GM20431 (cell line): ENCODE data around the gene CXCL12.

ENCODE experiments used
- in situ Hi-C: fragments of 300-500 bp; cut with MseI, MboI; formaldehyde crosslinking; loops from one replicate; pipeline ENCODE4 v1.15.0; 2020; ENCODE audit warnings: low sequenced_read_pairs; ENCODE audit not compliant: unreplicated experiment

The CXCL12 gene

DNA sequence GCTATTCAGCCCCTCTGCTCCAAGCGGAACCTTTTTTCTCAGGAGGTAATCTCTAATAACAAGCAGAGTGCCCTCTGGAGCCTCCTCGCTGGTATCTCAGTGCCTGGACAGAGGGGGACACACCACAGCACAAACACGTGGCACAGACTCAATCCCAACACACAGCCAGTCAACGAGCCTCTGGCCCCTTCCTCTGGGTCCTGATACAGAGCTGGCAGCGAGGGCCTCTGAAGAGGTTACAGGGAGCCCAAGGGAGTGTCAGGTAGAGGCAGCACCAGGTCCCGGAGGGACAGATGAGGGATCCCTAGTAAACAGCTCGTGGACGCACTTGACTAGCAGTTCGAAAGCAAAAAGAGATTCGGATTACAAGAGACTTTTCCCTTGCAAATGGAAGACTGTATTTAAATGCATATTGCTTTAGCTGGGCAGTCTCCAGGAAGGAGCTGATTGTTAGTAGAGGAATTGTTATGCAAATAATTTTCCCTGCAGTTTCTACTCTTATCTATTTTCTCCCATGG lies 14.1 kb downstream of the CXCL12 start:
- in situ Hi-C loops, result no loop called here

DNA sequence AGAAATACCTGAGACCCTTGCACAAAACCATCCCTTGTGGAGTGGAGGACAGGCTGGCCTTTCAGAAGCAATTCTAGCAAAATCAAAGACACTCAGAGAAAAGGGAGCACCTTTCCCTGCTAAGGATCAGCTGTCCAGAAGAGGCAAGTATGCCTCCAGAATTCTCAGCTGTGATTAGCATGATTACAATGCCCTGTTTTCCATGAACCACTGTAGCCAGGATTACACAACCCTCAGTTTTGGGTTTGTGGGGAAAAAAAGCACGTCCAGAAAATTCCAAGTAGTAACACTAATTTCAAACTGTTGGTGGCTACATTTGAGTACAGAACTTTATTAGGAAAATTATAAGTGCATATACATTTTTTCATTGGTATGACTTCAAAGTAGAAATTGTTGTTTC lies 15.0 kb downstream of the CXCL12 start:
- in situ Hi-C loops, result no loop called here

DNA sequence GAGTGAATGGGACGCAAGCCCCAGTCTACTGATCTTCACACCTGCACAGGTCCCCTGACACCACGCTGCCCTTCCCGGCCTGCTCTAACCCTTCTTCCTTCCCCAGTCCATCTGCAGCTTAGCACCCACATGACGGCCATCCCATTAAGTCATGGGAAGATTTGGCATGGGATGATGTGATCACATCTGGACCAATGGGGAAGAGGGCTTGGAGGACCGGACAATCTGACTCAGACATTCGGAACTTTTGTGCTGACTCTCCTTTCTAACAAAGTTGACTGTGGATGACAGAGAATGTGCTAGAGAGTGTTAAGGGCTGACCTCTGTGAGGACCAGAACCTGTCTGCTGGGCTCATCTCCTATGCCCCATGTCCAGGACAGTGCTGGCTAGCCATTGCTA lies 15.6 kb downstream of the CXCL12 start:
- in situ Hi-C loops, result no loop called here

DNA sequence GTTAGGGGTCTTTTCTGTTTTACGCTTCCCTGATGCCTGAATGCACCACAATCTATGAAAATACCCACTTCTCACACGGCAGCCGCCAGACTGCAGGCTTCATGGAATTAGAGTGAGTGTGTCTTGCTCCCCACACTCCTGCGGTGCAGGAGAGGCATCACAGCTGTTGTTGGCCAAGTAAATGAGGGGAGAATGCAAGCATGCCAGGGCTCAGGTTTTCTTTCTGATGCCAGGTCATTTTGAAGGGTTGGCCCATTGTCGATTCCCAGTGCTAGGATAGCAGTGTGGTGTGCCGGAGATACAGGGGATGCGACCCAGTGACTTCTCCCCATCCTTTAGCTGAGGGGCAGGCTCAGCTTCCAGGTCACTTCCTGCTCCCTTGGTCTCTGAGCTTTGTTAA lies 16.3 kb downstream of the CXCL12 start:
- in situ Hi-C loops, result no loop called here

DNA sequence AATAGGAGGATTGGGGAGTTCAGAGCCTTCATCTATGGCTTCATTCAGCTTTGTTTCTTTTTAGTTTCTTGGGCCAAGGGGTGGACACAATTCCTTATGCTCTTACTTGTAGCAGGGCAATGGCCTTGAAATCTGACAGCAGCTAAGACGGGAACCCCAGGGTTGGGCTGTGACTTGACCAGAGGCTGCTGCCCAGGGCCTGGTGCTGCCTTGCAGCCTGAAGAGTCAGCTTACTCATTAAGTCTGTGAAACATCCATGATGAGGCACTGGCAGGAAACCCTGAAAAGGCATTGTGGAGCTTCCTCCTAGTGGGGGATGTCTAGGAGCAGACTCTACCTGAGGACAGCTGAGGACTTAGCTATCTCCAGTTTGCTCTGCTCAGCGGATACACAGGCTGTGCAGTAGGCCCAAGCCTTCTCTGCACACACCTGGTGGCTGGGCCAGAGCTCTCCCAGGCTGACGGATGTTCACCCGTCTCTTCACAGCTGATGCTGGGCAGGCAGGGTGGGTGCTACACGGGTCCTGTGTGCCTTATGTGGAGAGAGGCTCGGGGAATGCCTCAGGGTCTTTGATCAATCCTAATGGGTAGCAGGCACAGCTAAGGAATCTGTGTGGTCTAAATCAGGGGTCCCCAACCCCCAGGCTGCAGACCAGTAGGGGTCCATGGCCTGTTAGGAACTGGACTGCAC lies 17.8 kb downstream of the CXCL12 start:
- in situ Hi-C loops, result no loop called here

DNA sequence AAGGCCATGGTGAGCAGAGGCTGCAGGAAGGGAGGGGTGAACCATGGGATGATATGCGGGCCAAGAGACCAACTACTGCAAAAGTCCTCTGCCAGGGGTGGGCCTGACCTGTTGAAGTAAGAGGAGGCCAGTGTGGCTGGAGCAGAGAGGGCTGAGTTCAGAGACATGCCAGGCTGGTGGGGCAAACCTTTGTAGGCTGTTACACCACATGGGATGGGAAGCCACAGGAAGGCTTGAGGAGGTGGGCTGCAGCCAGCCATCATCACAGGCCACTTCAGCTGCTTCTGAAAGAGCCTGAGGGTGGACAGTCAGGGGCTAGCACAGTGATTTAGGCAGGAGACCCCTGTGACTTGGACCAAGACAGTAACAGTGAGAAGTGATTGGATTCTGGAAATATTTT lies 20.3 kb downstream of the CXCL12 start:
- in situ Hi-C loops, result no loop called here

DNA sequence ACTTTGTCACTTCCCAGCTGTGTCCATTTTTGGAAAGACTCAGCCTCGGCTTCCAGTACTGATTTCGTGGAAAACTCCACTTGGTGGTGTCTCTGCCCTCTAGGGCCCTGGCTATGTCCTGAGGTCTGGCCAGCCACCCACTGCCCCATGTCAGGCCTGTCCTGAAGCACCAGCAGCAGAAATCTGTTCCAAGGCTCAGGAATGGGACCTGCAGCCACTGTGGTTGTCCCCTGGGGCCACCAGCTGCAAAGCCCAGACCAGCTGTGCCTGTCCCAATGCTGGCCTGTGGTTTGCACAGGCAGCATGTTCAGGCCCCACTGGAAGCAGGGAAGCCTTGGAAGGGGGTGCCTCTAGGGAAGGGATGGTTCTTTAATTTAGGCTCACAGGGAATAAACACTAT lies 21.2 kb downstream of the CXCL12 start:
- in situ Hi-C loops, result no loop called here

DNA sequence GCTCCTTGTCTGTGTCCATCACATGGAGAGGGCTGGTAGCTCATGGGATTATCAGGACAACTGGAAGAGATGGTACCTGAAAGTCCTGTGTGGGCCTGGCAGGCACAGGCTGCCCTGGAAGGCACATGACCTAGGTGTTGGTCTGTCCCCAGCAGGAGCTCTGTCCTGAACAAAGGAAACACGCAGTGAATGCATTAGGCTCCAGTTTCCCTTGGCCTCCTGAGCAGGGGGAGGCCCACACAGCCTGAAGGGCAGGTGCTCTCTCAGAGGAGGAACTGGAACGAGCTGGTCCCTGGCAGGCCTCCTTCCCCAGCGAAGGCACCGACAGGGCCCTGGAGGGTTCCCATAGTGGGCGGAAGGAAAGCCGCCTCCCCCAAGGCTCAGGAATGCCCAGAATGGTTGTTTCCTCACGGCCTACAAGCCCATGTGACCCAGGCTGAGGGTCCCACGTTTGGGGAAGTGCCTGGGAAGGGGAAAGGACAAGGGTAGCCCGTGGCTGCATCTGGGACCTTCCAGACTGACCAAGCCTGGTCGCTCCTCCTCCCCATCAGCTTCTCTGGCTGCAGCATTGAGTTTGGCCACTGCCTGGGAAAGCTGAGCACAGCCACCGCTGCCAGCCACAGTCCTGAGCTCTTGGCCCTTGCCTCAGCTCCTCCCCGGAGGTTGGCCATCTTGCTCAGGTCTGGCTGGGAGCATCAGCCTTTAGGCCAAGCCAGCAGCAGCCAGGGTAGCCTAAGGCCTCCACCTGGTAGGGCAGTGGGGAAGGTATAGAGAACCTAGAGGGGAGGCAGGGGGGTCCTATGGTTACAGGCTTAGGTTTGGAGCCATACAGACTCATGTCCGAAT lies 21.8 kb downstream of the CXCL12 start:
- in situ Hi-C loops, result no loop called here

DNA sequence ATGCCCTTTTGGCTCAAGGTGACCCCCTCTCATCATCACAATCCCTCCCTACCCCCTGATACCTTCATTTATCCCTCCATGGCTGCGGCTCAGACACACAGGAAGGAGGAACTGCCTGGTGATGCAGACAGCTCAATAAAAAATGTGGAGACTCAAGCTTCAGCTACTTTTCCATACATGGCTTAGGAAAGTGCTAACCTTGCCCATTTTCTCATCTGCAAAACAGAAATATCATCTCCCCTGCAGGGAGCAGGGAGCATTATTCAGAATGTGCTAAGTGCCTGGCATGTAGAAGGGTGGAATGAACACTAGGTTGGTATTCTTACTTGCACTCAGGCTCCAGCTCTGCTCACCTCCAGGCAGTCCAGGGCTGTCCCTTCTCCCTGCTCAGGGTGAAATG lies 23.8 kb downstream of the CXCL12 start:
- in situ Hi-C loops, result no loop called here

DNA sequence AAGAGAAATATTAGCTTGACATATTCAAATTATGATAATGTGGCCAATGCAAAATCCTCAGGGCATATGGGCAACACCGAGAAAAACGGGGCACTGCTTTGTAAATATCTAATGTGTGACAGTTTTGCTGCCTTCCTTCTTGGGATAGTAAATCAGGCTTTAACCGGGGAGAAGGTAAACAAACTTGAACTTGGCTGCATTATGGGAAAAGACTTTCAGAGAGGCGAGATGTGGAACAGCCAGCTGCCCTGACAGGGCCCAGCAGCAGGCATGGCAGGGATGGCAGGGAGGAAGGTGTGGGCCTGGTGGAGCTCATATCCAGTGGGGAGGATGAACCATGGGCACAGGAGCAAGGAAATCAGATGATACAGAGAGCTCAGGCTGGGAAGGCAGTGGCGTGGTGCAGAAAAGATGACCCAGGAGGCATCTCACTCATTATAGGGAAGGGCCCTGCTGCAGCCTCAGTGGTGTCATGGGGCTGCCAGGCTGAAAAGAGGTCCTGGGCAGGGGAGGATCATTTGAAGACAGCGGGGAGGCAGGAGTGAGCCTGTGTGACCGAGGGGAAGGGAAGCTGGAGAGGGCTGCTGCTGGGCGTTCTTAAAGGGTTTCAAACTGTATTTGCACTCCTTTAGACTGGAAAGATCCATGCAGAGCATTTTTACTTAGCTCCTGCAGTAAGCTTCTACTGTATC lies 26.7 kb downstream of the CXCL12 start:
- in situ Hi-C loops, result no loop called here

DNA sequence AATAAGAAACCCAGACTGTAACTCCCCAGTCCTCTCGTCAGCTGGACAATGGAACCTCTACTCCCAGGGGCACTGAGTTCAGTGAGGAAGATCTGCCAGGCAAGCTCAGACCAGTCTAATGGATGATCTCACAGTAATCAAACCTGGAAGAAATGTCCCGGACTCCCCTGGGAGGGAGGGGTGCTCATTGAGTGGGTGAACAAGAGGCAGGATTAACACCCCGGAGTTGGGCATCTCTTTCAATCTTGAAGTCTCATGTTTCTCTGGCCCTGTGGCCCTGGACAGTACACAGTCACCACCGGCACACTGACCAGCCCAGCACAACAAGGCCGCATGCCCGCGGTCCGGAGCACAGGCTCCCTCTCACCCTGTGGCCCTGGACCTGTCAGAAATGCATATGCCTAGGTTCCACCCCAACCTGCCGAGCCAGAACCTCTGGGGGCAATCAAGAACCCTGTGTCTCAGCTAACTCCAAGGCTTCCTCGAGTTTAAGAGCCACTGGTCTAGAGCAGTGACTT lies 27.8 kb downstream of the CXCL12 start:
- in situ Hi-C loops, result no loop called here

DNA sequence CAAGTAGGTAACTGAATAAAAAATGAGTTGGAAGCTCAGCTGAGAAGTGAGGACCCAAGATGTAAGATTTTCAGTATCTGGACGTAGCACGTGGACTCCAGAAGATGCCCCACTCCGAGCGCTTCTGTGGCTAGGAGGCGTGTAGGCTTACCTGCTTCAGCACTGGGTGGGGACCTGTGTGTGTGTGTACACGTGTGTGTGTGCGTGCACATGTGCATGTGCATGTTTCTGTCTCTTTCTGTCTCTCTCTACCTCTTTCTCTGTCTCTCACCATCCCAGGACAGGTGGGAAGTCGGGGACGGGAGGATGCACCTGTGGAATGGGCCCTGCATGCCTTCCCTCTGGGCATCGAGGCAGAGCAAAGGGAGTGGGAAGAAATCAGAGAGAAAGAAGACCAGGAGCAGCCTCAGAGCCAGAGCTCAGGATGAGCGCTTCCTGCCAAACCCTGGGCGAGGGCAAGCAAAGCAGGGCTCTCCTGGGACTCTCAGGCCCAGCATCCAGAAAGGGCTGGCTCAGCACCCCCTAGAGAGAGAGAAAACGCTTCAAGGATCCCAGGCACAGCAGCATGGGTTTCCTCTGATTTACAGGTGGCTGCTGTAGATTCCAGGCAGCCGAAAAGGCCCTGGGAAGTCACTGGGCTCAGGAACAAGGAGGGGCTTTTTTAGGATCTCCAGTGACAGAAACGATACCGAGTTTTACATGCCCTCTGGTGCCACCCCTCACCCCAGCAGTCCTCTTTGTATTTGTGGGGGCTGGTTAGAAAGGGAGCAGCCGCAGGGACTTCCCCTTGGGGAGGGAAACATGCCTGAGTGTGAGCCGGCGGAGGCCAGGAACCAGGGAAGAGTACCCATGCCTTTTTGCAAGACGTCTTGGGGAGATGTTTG lies 28.5 kb downstream of the CXCL12 start:
- in situ Hi-C loops, result no loop called here

DNA sequence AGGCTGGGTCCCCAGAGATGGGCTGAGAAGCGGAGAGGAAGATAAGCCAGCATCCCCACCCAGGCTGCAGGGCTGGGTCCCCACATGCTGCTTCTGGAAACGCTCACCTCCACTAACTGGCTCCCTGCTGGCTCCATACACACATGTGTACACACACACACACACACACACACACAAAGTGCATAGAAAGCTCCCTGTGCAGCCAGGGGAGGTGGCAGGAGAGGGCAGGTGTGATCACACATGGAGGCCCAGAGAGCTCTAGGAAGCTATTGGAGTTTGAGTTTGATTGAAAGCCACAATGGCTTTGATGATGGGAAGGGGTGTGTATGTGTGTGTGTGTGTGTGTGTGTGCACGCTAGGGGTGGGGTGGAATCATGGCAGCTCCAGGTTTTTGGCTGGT lies 29.3 kb downstream of the CXCL12 start:
- in situ Hi-C loops, result no loop called here

DNA sequence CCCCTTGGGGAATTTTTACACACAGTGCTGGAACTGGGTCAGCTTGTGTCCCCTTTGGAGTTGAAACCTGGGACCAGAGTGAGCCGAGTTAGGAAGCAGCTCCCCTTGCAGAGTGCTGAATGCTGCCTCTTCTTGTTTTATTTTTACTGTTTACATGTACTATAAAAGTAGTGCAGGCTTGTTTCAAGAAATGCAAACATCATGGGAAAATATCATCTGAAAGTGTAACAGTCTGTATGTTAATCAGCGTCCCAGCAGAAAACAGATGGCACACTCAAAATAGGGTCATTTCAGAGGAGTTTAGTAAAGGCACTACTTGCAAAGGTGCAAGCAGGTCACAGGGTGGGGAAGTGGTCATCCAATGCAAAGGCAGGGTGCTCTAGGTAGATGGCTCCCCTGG lies 30.1 kb downstream of the CXCL12 start:
- in situ Hi-C loops, result no loop called here

DNA sequence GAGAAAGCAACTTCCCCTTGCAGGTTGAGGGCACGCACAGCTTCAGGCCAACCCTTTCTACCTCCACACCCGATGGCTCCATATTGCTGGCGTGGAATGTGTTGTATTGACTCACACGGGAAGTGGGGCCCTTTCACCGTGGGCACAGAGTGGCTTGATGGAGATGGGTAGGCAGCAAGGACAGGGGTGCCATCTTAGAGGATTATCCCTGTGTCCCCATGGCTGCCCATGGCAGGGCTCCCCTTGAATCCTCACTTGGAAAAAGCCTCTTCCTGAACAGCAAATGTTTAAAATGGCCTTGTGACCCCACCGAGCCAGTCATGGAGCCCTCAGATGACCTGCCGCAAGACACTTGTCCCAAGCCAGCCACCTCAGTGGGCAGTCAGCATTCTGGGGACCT lies 31.2 kb downstream of the CXCL12 start:
- in situ Hi-C loops, result no loop called here

DNA sequence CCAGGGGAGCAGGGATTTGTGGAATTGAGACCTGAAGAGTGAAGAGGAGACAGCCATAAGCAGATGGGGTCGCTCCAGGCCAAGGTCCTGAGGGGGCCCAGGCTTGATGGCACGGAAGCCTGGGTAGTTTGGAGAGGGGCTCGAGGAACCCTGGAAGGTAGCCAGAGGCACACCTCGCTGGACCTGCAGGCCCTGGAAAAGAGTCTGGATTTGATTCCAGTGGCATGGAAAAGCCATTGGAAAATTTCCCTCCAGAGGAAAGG lies 31.8 kb downstream of the CXCL12 start:
- in situ Hi-C loops, result no loop called here

DNA sequence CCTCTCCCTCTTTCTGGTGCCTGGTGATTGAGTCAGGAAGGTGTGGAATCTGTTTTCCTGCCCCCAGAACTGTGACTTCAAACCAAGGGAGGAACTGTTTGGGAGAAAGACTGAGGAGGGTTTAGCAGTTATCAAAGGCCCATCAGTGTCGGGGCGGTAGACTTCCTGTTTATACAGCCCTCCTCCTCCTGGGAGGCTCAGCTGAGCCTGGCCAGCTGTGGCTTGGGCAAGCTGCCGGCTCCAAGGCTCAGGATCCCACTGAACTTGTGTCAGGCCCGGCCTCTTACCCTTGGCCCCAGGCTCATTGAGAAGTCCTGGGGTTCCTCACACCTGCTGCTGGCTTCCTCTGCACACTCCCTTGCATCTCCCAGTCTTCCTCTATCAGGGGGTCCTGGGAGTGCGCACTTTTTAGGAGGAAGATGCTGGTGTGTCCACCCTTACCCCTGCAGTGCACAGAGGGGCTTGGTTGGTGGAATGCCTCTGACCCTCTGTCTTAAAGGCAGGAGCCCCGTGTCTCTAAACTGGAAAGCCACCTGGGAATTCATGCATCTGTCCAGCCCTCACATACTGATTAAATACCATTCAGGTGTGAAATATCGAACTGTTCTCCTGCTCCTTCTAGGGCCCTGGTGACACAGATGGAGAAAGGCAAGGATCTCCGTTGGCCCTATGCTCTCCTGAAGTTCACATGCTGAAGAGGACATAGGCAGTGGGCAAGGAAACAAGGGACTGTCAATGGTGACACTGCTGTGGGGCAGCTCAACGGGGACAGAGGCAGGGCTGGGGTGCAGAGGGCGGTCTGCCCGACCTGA lies 32.4 kb downstream of the CXCL12 start:
- in situ Hi-C loops, result no loop called here

DNA sequence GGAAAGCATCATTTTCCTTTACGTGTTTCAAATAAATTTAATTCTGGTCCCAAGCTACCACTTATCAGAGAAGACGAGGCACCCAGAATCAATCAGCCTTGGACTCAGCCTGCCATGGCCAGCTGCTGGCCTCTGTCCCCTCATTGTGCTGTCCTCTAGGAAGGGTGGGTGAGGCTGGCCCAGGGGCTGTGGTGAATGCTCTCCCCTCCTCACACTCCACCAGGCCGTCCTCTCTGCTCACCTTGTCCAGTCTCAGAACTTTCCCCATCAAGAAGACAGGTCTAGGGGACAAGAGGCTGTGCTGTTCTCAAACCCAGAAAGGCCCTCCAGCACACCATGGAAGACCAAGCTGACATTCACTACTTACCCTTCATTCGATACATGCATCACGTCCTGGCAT lies 36.4 kb downstream of the CXCL12 start:
- in situ Hi-C loops, result no loop called here
